Stimulated activated naive CD4-positive, alpha-beta T cell treated with Interleukin-2 at 50 U/mL for 16 hours (primary cell): ENCODE data around the gene STRN3.
"Not testable (repeated sequence)": the region's sequence is repeated elsewhere in the genome, so short reads cannot be mapped to it uniquely, and the experiment has no call there.

Experiments
- DNase-seq: peaks from one replicate; lab custom pipeline; 2025; lab: John Stamatoyannopoulos, UW

Gene STRN3, protein sequence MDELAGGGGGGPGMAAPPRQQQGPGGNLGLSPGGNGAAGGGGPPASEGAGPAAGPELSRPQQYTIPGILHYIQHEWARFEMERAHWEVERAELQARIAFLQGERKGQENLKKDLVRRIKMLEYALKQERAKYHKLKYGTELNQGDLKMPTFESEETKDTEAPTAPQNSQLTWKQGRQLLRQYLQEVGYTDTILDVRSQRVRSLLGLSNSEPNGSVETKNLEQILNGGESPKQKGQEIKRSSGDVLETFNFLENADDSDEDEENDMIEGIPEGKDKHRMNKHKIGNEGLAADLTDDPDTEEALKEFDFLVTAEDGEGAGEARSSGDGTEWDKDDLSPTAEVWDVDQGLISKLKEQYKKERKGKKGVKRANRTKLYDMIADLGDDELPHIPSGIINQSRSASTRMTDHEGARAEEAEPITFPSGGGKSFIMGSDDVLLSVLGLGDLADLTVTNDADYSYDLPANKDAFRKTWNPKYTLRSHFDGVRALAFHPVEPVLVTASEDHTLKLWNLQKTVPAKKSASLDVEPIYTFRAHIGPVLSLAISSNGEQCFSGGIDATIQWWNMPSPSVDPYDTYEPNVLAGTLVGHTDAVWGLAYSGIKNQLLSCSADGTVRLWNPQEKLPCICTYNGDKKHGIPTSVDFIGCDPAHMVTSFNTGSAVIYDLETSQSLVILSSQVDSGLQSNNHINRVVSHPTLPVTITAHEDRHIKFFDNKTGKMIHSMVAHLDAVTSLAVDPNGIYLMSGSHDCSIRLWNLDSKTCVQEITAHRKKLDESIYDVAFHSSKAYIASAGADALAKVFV

DNA sequence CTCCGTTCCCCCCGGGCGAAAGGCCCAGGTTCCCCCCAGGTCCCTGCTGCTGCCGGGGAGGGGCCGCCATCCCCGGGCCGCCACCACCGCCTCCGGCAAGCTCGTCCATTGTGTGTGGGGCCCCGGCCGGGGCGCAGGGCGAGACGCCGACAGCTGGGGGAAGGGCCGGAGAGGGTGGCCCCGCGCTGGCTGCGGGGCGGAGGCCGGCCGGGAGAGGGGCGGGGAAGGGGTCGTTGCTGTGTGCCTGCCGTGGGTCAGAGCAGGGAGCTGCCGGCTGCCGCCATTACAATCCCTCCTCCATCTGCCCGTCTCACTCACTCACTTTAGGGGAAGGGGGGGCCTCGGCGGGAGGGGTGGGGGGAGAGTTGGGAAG is at the start of gene STRN3:
STRN3 (minus strand) TSS at position 303 of the 373 bp plus-strand sequence; CDS start at position 109, 194 bp downstream.
- no peak for DNase-seq

DNA sequence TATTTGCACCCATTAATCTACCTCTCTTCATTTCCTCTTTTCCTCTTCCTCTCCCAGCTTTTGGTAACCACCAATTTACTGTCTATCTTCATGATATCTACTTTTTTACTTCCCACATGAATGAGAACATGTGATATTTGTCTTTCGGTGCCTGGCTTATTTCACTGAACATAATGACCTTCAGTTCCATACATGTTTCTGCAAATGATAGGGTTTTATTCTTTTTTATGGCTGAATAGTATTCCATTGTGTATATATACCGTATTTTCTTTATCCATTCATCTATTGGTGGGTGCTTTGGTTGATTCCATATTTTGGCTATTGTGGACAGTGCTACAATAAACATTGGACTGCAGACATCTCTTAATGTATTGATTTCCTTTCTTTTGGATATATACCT is 49.0 kb upstream of the STRN3 start:
- no peak for DNase-seq

GRCh38 chr14:31071151-31071550 is 45.0 kb upstream of the STRN3 start:
- DNase-seq: no peak

- DNase-seq: no peak
Measured at GRCh38 chr14:31070431-31070830, 44.3 kb upstream of the STRN3 start.

GRCh38 chr14:31069343-31069742 is 43.2 kb upstream of the STRN3 start:
- DNase-seq: no peak

- DNase-seq: no peak
Measured at GRCh38 chr14:31068235-31068634, 42.1 kb upstream of the STRN3 start.

DNA sequence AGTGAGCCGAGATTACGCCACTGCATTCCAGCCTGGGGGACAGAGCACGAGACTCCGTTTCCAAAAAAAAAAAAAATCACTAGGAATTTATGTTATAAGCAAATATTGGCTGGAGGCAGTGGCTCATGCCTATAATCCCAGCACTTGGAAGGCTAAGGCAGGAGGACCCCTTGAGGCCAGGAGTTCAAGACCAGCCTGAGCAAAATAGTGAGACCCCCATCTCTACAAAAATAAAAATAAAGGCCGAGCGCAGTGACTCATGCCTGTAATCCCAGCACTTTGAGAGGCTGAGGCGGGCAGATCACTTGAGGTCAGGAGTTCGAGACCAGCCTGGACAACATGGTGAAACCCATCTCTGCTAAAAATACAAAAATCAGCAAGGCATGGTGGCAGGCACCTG is 36.7 kb upstream of the STRN3 start:
- DNase-seq: not testable (repeated sequence)

DNA sequence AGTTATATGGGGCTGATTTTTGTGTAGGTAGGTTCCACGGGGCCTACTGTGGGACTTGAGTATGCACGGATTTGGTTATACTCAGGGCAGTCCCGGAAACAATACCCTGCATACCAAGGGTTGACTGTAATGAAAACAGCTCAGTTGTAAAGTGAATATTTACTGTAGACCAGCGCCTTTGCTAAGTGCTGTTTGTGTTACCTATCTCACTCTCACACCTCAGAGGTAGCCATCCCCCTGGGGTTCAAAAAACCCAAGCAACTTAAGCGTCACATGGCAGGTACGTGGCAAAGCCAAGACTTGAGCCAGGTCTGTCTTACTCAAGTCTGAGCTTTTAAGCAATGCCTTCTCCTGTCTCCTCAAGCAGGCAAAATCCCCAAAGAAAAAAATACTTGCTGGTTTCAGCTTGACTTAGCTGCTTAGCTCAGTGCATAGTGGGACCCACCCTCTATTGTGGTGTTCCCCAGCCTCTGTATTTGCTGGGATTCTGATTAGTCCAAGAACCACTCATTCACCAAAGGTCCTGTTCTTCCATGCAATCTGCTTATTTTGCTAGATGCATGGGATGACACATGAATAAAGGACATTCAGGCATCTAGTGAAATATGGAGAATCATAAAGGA is 34.2 kb upstream of the STRN3 start:
- no peak for DNase-seq

DNA sequence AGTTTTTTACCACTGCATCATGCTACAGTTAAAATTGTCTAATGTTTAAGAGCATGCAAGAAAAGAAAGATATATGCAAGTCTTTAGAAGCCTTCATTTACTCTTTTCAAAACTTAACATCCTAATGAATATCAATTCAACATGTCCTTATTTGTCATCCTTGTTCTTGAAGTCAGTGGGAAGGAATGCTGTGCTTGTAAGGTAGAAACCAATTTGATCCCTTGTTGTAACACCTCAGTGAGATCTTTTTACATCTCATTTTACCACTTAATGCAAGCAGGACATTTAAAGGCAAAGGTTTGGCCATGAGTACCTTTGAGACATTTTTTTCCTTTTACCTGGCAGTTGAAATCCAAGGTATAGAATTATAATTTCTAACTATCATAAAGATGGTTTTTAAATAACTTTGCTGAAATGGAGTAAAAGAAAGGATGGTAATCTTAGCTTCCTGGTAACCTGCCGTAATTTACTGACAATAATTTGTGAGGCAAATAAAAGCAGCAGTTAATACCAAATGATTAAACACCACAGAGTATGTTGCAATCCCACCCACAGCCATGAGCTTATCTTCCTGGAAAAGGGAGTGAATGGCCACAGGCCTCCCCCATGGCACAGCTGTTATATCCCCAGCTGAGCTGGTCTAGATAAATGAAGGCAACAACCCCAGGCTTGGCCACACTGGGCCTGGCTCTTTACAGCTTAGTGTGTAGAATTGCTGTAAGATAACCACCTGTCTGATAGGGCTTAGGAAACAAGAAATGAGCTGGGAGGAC is 33.2 kb upstream of the STRN3 start:
- DNase-seq: no peak

DNA sequence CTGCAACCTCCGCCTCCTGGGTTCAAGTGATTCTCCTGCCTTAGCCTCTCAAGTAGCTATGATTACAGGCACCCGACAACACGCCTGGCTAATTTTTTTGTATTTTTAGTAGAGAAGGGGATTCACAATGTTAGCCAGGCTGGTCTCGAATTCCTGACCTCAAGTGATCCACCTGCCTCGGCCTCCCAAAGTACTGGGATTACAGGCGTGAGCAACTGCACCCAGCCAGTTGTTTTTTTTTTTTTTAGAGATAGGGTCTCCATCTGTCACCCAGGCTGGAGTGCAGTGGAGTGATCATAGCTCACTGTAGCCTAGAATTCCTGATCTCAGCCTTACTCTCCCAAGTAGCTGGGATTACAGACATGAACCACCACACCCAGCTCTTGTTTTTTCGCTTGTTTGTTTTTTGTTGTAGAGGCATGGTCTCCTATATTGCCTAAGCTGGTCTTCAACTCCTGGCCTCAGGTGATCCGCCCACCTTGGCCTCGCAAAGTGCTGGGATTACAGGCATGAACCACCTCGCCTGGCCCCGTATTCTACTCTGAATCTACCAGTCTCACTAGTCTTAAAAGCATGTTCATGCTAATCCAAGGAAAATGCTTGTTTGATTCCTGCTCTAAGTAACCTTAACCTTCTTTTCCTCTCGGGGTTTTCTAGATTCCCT is 31.7 kb upstream of the STRN3 start:
- DNase-seq: no peak

- DNase-seq: no peak
Measured at GRCh38 chr14:31057035-31057434, 30.9 kb upstream of the STRN3 start.

DNA sequence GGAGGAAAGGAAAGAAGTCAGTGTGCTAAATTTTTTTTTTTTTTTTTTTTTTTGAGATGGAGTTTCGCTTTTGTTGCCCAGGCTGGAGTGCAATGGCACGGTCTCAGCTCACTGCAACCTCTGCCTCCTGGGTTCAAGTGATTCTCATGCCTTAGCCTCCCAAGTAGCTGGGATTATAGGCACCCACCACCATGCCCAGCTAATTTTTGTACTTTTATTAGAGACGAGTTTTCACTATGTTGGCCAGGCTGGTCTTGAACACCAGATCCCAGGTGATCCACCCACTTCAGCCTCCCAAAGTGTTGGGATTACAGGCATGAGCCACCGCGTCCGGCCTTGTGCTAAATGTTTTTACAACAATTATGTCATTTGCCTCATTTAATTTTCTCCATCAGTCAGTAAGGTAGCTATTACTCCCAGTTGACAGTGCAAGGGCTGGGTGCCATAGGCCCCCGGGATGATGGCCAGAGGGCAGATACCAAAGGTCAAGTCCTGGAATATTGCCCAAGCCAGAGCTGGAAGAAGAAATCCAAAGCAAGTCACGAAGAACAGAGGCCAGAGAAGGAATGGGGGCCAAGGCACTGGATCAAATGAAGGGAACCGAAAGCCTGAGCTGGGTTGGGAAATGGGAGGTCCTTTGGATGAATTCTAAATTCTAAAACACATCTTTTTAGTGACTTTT is 26.9 kb upstream of the STRN3 start:
- DNase-seq: not testable (repeated sequence)

GRCh38 chr14:31051511-31051910 is 25.3 kb upstream of the STRN3 start:
- no peak for DNase-seq

- no peak for DNase-seq
Measured at GRCh38 chr14:31051023-31051422, 24.8 kb upstream of the STRN3 start.

GRCh38 chr14:31047503-31047902 is 21.3 kb upstream of the STRN3 start:
- DNase-seq: no peak

DNA sequence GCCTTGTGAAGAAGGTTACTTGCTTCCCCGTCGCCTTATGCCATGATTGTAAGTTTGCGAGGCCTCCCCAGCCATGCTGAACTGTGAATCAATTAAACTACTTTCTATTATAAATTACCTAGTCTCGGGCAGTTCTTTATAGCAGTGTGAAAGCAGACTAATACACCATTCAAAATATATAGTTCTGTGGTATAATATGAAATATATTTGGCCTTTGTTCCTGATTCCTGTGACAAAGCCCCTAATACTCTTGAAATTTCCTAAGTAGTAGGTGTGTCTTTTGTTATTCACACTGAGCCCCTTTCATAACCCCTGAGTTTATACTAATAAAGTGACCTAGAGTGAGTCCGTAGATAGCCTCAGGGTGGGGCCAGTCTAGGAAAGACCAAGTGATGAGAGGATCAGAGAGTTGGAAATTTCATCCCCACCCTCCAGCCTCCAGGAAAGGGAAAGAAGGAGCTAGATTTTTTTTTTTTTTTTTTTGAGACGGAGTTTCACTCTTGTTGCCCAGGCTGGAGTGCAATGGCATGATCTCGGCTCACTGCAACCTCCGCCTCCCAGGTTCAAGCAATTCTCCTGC is 19.4 kb upstream of the STRN3 start:
- DNase-seq: no peak

GRCh38 chr14:31043379-31043778 is 17.2 kb upstream of the STRN3 start:
- no peak for DNase-seq

GRCh38 chr14:31042893-31043292 is 16.7 kb upstream of the STRN3 start:
- not testable (repeated sequence) for DNase-seq

DNA sequence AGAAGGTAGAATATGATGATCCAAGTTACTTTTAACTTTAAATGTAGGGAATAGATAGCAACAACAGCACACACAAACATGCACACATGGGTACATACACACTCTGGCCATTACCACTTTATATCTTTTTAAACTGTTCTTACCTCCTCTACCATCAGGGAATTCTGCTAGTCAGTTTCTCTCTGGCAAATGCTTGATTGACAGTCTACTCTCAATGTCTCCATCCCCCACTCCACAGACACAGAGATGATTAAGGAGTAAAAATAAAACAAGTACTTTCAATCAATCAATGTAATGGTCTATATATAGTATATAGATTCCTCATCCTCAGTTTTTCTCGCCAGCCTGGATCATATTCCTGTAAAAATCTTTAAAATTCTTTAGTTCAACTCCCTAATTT is 16.1 kb upstream of the STRN3 start:
- DNase-seq: no peak

- no peak for DNase-seq
Measured at GRCh38 chr14:31038521-31039166, 12.5 kb upstream of the STRN3 start.
